COR-L47 (cell line): ENCODE data around the gene ITPA.
A peak's percentile ranks its signal among the peaks of the same experiment; 100 is the strongest.

Experiments
- DNase-seq: peaks from one replicate; lab custom pipeline; 2025; lab: John Stamatoyannopoulos, UW

Gene ITPA

GRCh38 chr20:3209257-3209945 lies at the start of gene ITPA:
TSS of gene ITPA (plus strand) at chr20:3209498. CDS start at chr20:3209552, 54 bp downstream.
- peak; percentile 25 for DNase-seq

GRCh38 chr20:3160418-3160817 lies 48.9 kb upstream of the ITPA start:
- no peak for DNase-seq

- DNase-seq, result no peak
These were observed 47.8 kb upstream of the ITPA start for GRCh38 chr20:3161316-3162079.

- peak; percentile 3 for DNase-seq
These were observed 47.2 kb upstream of the ITPA start for GRCh38 chr20:3162080-3162611.

GRCh38 chr20:3163099-3164042 lies 45.9 kb upstream of the ITPA start:
- DNase-seq, result no peak

- DNase-seq, result no peak
These were observed 45.1 kb upstream of the ITPA start for GRCh38 chr20:3164043-3164762.

- DNase-seq, result no peak
These were observed 44.4 kb upstream of the ITPA start for GRCh38 chr20:3164763-3165410.

GRCh38 chr20:3165473-3166337 lies 43.6 kb upstream of the ITPA start:
- DNase-seq, result peak; percentile 72

GRCh38 chr20:3166338-3166912 lies 42.9 kb upstream of the ITPA start:
- DNase-seq, result no peak

- DNase-seq, result no peak
These were observed 42.4 kb upstream of the ITPA start for GRCh38 chr20:3166913-3167342.

- no peak for DNase-seq
These were observed 41.6 kb upstream of the ITPA start for GRCh38 chr20:3167738-3168078.

GRCh38 chr20:3168079-3168828 lies 41.0 kb upstream of the ITPA start:
- no peak for DNase-seq

GRCh38 chr20:3168829-3169590 lies 40.3 kb upstream of the ITPA start:
- DNase-seq, result no peak

- DNase-seq, result no peak
These were observed 37.7 kb upstream of the ITPA start for GRCh38 chr20:3171391-3172125.

- no peak for DNase-seq
These were observed 37.0 kb upstream of the ITPA start for GRCh38 chr20:3172126-3172932.

GRCh38 chr20:3172933-3173609 lies 36.2 kb upstream of the ITPA start, which contains the start of gene LZTS3:
TSS of gene LZTS3 (minus strand) at chr20:3173549. CDS start at chr20:3167163, 6,386 bp downstream.
- DNase-seq, result peak; percentile 72
